Activated CD4-positive, alpha-beta T cell treated with anti-CD3 and anti-CD28 coated beads, Interleukin-2, amount 10 ng/mL, durations not matched to agents 7 days and 5 days (primary cell): ENCODE data around the gene EPHB1. TPM values are rescaled to one million over a fixed set of nuclear protein-coding genes. Genes with fewer than 3 reads are reported as not detected.
"Not testable (repeated sequence)": the region's sequence is repeated elsewhere in the genome, so short reads cannot be mapped to it uniquely, and the experiment has no call there.

Experiments
- CTCF ChIA-PET: fragments of 350-600 bp; sonication (Branson Sonifier 250); formaldehyde crosslinking; loops from one replicate; lab custom pipeline; 2021; ENCODE audit warnings: antibody characterized with exemption; lab: Charles Lee
- POLR2A ChIA-PET: fragments of 350-600 bp; sonication (Branson Sonifier 250); formaldehyde crosslinking; loops from one replicate; lab custom pipeline; 2021; ENCODE audit warnings: antibody characterized with exemption; lab: Charles Lee
- DNase-seq: peaks from one replicate; pipeline ENCODE4 v3.0.0-alpha.2; 2020
- H3K27ac Mint-ChIP-seq: one replicate; pipeline ENCODE4 v1.8.0; 2021; ENCODE audit warnings: mild to moderate bottlenecking, moderate library complexity, mixed read lengths
- H3K27me3 Mint-ChIP-seq: one replicate; pipeline ENCODE4 v1.8.0; 2021; ENCODE audit warnings: mixed read lengths
- H3K36me3 Mint-ChIP-seq: one replicate; pipeline ENCODE4 v1.8.0; 2021; ENCODE audit warnings: low read depth, mixed read lengths
- H3K4me1 Mint-ChIP-seq: one replicate; pipeline ENCODE4 v1.8.0; 2021; ENCODE audit warnings: mixed read lengths
- H3K4me3 Mint-ChIP-seq: one replicate; pipeline ENCODE4 v1.8.0; 2021; ENCODE audit warnings: mild to moderate bottlenecking, moderate library complexity, mixed read lengths
- H3K9me3 Mint-ChIP-seq: one replicate; pipeline ENCODE4 v1.8.0; 2021; ENCODE audit warnings: mixed read lengths
- total RNA-seq, 2 experiments: library from RNA; stranded (reverse); gene quantifications; one replicate each; pipeline ENCODE4 v1.2.3, GENCODE V29; 2021

Gene EPHB1
- total RNA-seq, 2 experiments from 2014 or later: 1.2 to 1.8 TPM

DNA sequence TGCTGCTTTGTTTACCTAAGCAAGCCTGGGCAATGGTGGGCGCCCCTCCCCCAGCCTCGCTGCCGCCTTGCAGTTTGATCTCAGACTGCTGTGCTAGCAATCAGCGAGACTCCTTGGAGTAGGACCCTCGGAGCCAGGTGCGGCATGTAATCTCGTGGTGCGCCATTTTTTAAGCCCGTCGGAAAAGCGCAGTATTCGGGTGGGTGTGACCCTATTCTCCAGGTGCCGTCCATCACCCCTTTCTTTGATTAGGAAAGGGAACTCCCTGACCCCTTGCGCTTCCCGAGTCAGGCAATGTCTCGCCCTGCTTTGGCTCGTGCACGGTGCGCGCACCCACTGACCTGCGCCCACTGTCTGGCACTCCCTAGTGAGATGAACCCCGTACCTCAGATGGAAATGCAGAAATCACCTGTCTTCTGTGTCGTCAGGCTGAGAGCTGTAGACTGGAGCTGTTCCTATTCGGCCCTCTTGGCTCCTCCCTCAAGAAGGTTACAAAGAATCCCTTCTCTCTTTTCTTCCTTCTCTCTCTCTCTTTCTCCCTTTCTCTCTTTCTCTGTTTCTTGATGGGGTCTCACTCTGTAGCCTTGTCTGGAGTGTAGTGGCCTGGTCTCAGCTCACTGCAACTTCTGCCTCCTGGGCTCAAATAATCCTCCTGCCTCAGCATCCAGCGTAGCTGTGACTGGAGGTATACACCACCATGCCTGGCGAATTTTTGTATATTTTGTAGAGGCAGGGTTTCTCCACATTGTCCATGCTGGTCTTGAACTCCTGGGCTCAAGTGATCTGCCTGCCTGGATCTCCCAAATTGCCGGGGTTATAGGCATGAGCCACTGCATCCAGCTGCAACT, 235.9 kb downstream of the EPHB1 start:
- H3K4me3 Mint-ChIP-seq, H3K27ac Mint-ChIP-seq, H3K9me3 Mint-ChIP-seq: not testable (repeated sequence)

DNA sequence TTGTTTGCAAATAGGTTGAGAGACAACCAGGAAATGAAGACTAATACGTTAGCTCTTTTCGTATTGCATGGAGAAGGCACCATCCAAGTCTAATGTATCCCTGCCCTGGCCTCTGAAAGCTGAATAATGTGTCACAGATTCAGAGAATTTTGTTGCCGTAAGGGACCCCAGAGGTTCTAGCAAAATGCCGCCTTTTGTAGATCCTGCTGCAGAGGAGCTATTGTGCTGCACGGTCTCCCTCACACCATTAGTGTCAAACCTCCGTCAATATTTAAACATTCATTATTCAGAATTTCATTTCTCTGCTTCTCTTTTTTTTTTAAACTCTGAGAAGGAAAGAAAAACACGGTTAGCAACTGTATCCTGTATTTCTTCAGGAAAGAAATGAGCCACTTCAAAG, 238.7 kb downstream of the EPHB1 start:
- no peak for DNase-seq
- no peaks in the 10 kb centered on the region for H3K4me1 Mint-ChIP-seq
- CTCF ChIA-PET: interaction anchor here (0.7 kb wide), 1 partner anchor 53 kb away, joined by 3 read pairs; no protein-coding TSS in a partner anchor
- peaks cover 12% of the 10 kb centered on the region for H3K27me3 Mint-ChIP-seq
- POLR2A ChIA-PET: no interaction called here
- no peaks in the 10 kb centered on the region for H3K9me3 Mint-ChIP-seq
- H3K4me3 Mint-ChIP-seq: no peak overlapping the region
- no peaks in the 10 kb centered on the region for H3K36me3 Mint-ChIP-seq
- no peak overlapping the region for H3K27ac Mint-ChIP-seq

More for the DNA sequence above, 235.9 kb downstream of the EPHB1 start:
- POLR2A ChIA-PET, DNase-seq, H3K36me3 Mint-ChIP-seq, CTCF ChIA-PET, H3K4me1 Mint-ChIP-seq: not testable (repeated sequence)
- H3K27me3 Mint-ChIP-seq: peaks cover 12% of the 10 kb centered on the region

DNA sequence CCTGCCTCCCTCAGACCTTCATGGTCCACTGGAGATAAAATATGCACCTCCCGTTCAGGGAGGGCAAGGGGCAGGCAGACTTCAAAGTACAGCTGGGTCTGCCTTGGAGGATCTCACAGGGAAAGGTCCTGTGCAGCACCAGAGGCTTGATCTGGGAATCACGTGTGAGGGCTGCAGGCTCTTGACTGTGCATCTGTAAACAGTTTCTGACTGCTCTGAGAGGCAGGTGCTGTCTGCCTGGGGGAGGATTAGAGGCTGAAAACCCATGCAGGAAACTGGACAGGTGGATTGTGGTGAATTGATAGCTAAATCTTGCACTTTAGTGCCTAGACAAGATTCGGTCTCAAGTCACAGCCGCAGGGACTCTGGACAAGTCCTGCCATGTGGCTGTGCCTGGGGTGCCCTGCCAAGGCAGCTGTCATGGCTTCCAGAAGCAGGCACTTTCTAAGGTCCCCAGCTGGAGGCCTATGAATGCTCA, 239.3 kb downstream of the EPHB1 start:
- no peak for DNase-seq
- Mint-ChIP-seq H3K36me3 (no peaks in the 10 kb centered on the region), H3K27me3 (peaks cover 12% of the 10 kb centered on the region), H3K27ac (no peak overlapping the region), H3K4me1 (no peaks in the 10 kb centered on the region), H3K9me3 (no peaks in the 10 kb centered on the region), H3K4me3 (no peak overlapping the region)
- CTCF ChIA-PET: interaction anchor here (0.6 kb wide), 1 partner anchor 170 kb away, joined by 3 read pairs; no protein-coding TSS in a partner anchor
- POLR2A ChIA-PET: no interaction called here

DNA sequence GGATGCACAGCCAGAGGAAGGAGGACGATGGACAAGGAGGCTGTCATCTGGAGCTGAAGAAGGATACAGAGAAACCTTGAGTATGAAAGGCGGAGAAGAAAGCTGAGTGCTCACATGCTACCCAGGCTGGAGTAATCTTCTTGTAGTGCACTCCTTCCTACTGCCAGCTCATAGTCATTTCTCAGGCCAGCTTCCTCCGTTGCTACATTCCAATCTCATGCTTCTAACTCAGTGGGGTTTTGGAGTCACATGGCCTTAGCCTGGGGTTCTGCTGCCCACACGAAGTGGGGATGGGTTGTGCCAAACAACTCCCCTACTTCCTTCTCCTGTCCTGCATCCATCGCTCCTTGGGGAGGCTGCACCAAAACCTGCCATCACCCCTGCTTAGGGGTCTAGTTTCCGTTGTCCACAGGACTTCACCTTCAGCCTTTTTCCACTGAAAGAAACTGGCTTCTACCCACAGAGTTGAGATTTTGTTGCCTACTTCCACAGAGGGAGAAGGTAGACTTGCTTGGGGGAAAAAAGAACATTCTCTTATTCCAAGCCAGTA, 239.9 kb downstream of the EPHB1 start:
- H3K27ac Mint-ChIP-seq: no peak overlapping the region
- POLR2A ChIA-PET: no interaction called here
- H3K36me3 Mint-ChIP-seq: no peaks in the 10 kb centered on the region
- H3K4me3 Mint-ChIP-seq: no peak overlapping the region
- DNase-seq: no peak
- peaks cover 12% of the 10 kb centered on the region for H3K27me3 Mint-ChIP-seq
- H3K9me3 Mint-ChIP-seq: no peaks in the 10 kb centered on the region
- CTCF ChIA-PET: interaction anchor here (0.6 kb wide), 1 partner anchor 169 kb away, joined by 3 read pairs; no protein-coding TSS in a partner anchor
- no peaks in the 10 kb centered on the region for H3K4me1 Mint-ChIP-seq

DNA sequence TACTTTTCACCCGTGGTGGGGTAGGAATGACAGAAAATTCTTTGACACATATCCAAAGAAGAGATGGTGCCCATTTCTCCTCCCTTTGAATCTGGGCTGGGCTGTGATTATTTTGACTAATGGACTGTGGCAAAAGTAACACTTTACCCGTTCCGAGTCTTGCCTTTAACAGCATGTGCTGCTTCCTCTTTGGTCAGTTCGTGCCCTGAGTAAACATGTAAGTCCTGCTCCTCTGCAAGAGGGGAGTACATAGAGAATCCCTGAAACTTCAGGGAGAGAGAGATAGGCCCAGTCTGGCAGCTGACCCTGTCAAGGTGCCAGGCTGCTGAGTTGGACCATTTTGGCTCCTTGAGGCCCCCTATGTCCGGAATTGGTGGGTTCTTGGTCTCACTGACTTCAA, 243.1 kb downstream of the EPHB1 start:
- no peaks in the 10 kb centered on the region for H3K9me3 Mint-ChIP-seq
- H3K27ac Mint-ChIP-seq: no peak overlapping the region
- no peaks in the 10 kb centered on the region for H3K36me3 Mint-ChIP-seq
- CTCF ChIA-PET: no interaction called here
- H3K27me3 Mint-ChIP-seq: no peaks in the 10 kb centered on the region
- no peak for DNase-seq
- no peak overlapping the region for H3K4me3 Mint-ChIP-seq
- no peaks in the 10 kb centered on the region for H3K4me1 Mint-ChIP-seq
- POLR2A ChIA-PET: no interaction called here

DNA sequence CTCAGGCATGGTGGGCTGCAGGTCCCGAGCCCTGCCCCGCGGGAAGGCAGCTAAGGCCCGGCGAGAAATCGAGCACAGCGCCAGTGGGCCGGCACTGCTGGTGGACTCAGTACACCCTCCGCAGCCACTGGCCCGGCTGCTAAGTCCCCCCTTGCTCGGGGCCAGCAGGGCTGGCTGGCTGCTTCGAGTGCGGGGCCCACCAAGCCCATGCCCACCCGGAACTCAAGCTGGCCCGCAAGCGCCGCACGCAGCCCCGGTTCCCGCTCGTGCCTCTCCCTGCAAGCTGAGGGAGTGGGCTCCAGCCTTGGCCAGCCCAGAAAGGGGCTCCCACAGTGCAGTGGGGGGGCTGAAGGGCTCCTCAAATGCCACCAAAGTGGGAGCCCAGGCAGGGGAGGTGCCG, 244.5 kb downstream of the EPHB1 start:
- H3K27me3 Mint-ChIP-seq, H3K27ac Mint-ChIP-seq, DNase-seq, H3K4me1 Mint-ChIP-seq, H3K36me3 Mint-ChIP-seq, CTCF ChIA-PET, H3K9me3 Mint-ChIP-seq, POLR2A ChIA-PET, H3K4me3 Mint-ChIP-seq: not testable (repeated sequence)

DNA sequence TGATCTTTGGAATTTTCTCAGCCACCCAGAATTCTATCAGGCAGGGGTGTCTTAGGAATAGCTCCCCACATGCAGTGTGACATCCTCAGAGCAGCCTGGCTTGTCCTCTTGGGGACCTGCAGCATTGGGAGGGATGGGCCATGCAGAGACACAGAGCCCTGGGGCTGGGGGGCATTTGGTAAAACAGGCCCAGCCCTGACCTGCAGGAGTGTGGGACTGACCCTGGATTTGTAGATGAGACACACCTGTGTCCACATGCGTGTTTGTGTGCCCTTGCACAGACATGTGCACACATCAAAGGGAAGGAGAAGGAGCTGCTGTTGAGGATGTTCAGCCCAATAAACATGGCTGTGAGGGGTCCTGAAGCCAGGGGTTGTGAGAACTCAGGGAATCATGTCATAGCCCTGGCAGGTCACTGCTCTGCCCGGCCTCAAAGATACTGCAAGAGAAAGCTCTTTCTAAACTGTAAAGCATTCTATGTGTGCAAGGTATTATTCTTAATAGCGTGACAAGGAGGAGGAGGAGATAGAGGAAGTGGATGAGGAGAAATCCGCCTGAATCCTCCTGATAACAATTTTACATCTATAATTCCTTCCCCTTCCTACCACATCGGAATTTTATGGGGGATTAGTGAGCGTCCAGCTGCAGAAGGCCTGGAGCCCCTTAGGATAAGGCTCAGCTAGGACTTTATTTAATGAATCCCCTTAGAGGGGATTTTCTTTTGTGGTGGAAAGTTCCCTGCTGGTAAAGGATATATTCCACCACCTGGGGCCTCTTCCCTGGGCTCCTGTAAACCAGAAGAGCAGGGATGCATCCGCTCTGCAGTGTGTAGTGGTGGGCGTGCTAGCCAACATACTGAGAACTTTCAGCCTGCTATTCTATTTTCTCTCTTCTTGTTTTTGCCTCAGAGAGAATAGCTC, 245.5 kb downstream of the EPHB1 start:
- ChIA-PET POLR2A (no interaction called here), CTCF (no interaction called here)
- Mint-ChIP-seq H3K27ac (no peak overlapping the region), H3K4me3 (no peak overlapping the region), H3K4me1 (no peaks in the 10 kb centered on the region), H3K27me3 (no peaks in the 10 kb centered on the region), H3K9me3 (no peaks in the 10 kb centered on the region), H3K36me3 (no peaks in the 10 kb centered on the region)
- no peak for DNase-seq

DNA sequence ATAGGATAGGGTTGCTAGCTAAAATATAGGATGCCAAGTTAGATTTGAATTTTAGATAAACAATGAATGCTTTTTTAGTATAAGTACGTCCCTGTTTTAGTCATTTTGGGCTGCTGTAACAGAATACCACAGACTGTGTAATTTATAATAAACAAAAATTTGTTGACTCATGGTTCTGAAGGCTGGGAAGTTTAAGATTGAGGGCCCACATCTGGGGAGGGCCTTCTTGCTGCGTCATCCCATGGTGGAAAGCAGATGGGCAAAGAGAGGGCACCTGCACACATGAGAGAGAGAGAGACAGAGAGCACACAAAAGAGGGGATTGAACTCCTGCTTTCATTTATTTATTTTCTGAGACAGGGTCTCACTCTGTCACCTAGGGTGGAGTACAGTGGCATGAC, 246.5 kb downstream of the EPHB1 start:
- Mint-ChIP-seq H3K27ac (no peak overlapping the region), H3K36me3 (no peaks in the 10 kb centered on the region), H3K9me3 (no peaks in the 10 kb centered on the region), H3K4me1 (no peaks in the 10 kb centered on the region), H3K27me3 (no peaks in the 10 kb centered on the region), H3K4me3 (no peak overlapping the region)
- no peak for DNase-seq
- ChIA-PET POLR2A (no interaction called here), CTCF (no interaction called here)

DNA sequence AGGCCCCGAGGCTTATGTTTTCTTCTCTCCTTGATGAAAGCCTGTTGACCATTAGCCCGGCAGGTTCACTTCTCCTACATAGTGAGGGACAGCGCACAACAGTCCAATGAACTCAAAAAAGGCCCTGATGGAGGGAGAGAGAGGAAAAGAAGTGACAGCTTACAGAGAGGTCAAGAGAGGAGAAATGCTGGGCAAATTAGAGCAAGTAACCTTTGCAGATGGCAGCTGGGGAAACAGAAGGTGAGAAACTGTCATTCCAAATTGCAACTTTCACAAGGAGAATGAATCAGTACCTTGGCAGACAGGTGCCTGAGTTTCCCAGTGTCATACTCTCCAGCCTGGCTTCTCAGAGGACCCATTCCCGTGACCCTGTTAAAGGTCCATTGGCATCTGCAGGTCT, 252.0 kb downstream of the EPHB1 start:
- no peak overlapping the region for H3K4me3 Mint-ChIP-seq
- POLR2A ChIA-PET: no interaction called here

DNA sequence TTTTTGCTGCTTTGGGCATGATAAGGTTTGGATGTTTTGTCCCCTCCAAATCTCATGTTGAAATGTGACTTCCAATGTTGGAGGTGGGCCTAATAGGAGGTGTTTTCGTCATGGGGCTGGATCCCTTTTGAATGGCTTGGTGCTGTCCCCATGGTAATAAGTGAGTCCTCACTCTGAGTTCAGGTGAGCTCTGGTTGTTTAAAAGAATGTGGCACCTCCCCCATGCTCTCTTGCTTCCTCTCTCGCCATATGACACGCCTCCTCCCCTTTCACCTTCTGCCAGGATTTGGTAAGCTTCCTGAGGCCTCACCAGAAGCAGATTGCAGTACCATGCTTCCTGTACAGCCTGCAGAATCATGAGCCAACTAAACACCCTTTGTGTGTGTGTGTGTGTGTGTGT, 255.5 kb downstream of the EPHB1 start:
- H3K36me3 Mint-ChIP-seq: no peaks in the 10 kb centered on the region
- POLR2A ChIA-PET: interaction anchor here (0.7 kb wide), 1 partner anchor 298 kb away, joined by 3 read pairs; no protein-coding TSS in a partner anchor
- no peak overlapping the region for H3K27ac Mint-ChIP-seq
- DNase-seq: no peak
- no peaks in the 10 kb centered on the region for H3K9me3 Mint-ChIP-seq
- no peaks in the 10 kb centered on the region for H3K27me3 Mint-ChIP-seq
- no peak overlapping the region for H3K4me3 Mint-ChIP-seq
- CTCF ChIA-PET: no interaction called here
- no peaks in the 10 kb centered on the region for H3K4me1 Mint-ChIP-seq

More for the DNA sequence above, 252.0 kb downstream of the EPHB1 start:
- Mint-ChIP-seq H3K4me1 (no peaks in the 10 kb centered on the region), H3K27ac (no peak overlapping the region), H3K9me3 (no peaks in the 10 kb centered on the region), H3K27me3 (no peaks in the 10 kb centered on the region), H3K36me3 (no peaks in the 10 kb centered on the region)
- CTCF ChIA-PET: no interaction called here
- DNase-seq: no peak

DNA sequence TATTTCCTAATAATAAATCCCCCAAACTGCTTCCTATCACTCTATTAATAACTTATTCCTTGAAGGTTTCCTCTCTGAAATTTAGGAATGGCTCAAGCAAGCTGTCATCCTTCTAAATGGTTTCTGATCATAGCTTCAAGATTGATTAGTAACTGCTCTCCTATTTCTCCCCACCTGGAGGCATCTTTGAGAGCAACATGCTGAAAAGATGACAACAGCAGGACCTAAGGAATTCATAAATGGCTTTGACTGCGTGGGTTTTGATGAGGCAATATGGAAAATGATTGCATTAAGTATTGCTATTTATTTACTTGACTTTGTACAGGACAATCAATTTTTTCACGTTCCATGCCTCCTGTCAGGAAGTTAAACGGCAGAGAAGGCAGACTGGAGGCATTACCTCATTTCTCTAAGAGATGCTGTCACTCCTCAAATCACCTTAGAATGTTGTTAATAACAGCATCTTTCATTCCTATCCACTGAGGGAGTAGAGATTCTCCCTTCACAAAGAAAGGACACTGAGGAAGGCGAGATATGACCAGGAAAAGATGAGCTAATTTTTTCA, 256.4 kb downstream of the EPHB1 start:
- Mint-ChIP-seq H3K4me3 (no peak overlapping the region), H3K4me1 (no peaks in the 10 kb centered on the region), H3K27ac (no peak overlapping the region), H3K9me3 (no peaks in the 10 kb centered on the region), H3K36me3 (no peaks in the 10 kb centered on the region), H3K27me3 (no peaks in the 10 kb centered on the region)
- DNase-seq: no peak
- ChIA-PET POLR2A (interaction anchor here (0.7 kb wide), 1 partner anchor 299 kb away, joined by 3 read pairs; no protein-coding TSS in a partner anchor), CTCF (no interaction called here)

DNA sequence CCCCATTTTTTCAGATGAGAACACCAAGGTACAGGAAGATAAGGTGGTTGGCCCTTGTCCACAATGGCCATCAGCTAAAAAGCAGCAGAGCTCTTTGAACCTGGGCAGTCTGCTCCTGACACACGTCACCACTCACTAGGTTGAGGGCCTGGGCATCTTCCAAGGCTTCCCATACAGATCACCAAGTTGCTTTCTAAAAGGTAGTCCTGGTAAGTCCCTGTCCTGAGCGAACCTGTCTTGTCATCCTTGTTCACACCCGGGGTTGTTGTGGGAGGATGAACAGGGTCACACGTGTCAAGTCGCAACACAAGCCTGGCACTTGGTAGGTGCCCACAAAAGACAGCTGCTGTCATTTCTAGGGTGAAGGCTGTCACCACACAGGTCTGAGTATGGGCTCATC, 260.4 kb downstream of the EPHB1 start:
- no peaks in the 10 kb centered on the region for H3K27me3 Mint-ChIP-seq
- CTCF ChIA-PET: no interaction called here
- no peak overlapping the region for H3K27ac Mint-ChIP-seq
- no peaks in the 10 kb centered on the region for H3K9me3 Mint-ChIP-seq
- H3K36me3 Mint-ChIP-seq: no peaks in the 10 kb centered on the region
- no peak overlapping the region for H3K4me3 Mint-ChIP-seq
- POLR2A ChIA-PET: no interaction called here
- no peaks in the 10 kb centered on the region for H3K4me1 Mint-ChIP-seq
- DNase-seq: no peak
